Heart left ventricle (tissue), 16 donors: ENCODE data around the gene MYEF2. TPM values are rescaled to one million over a fixed set of nuclear protein-coding genes. Genes with fewer than 3 reads are reported as not detected.

Experiments used
- ATAC-seq, 4 donors: fragments of 200-7000 bp; cut with Tn5 transposase; one replicate each; pipeline ENCODE4 v1.9.1; 2020 to 2022; ENCODE audit warnings: moderate library complexity in 4 of 4, mild to moderate bottlenecking in 3 of 4, moderate number of reproducible peaks in 1 of 4
- DNase-seq, 5 donors: peaks; one replicate each; pipeline ENCODE4 v3.0.0-alpha.2; 2020
- H3K27ac ChIP-seq, 12 donors: fragments of 200-600 bp; sonication (generic) in 4 of 12; one replicate each; pipeline versions ENCODE4 v1.5.0 to v1.8.0; 2016 to 2022; ENCODE audit warnings: mild to moderate bottlenecking in 2 of 12
- H3K27me3 ChIP-seq, 9 donors: fragments of 200-600 bp; sonication (generic) in 2 of 9; one replicate each; pipeline versions ENCODE4 v1.5.1 to v1.8.0; 2016 to 2022; ENCODE audit warnings: mild to moderate bottlenecking in 3 of 9
- H3K36me3 ChIP-seq, 9 donors: fragments of 200-600 bp; sonication (generic) in 2 of 9; one replicate each; pipeline versions ENCODE4 v1.5.0 to v1.8.0; 2018 to 2022; ENCODE audit warnings: mild to moderate bottlenecking in 2 of 9
- H3K4me1 ChIP-seq, 12 donors: fragments of 200-600 bp; sonication (generic) in 4 of 12; one replicate each; pipeline versions ENCODE4 v1.5.0 to v1.8.0; 2016 to 2022; ENCODE audit warnings: mild to moderate bottlenecking in 3 of 12
- H3K4me3 ChIP-seq, 12 donors: fragments of 200-600 bp; sonication (generic) in 4 of 12; one replicate each; pipeline versions ENCODE4 v1.5.0 to v1.8.0; 2017 to 2022; ENCODE audit warnings: mild to moderate bottlenecking in 9 of 12, moderate library complexity in 4 of 12
- H3K9me3 ChIP-seq, 12 donors: fragments of 200-600 bp; sonication (generic) in 4 of 12; one replicate each; pipeline versions ENCODE4 v1.5.0 to v1.8.0; 2016 to 2022; ENCODE audit warnings: mild to moderate bottlenecking in 1 of 12
- CTCF ChIP-seq, 12 donors: fragments of 200-600 bp; sonication (generic) in 4 of 12; IDR thresholded peaks; one replicate each; pipeline versions ENCODE4 v1.5.0 to v1.8.0; 2018 to 2022; ENCODE audit warnings: antibody characterized with exemption in 12 of 12, mild to moderate bottlenecking in 5 of 12
- POLR2A ChIP-seq, 2 donors: fragments of 450-650 bp; IDR thresholded peaks; one replicate each; pipeline ENCODE4 v1.6.1; 2017; ENCODE audit warnings: antibody characterized with exemption in 2 of 2, mild to moderate bottlenecking in 2 of 2, moderate library complexity in 2 of 2
- WGBS, 4 donors: extraction: QIAGEN DNeasy Blood & Tissue Kit in 2 of 4; methylation state at CpG; one replicate each; pipeline versions ENCODE4 v1.1.5 to v1.1.7; 2013 to 2018; 5-methylcytosine and 5-hydroxymethylcytosine counted together
- intact Hi-C, 10 donors: fragments of 100-400 bp; cut with DNase I; formaldehyde crosslinking; loops; one replicate each; pipeline versions ENCODE4 v1.11.1 to v1.14.2; 2022
- polyA plus RNA-seq, 2 donors: library from polyadenylated mRNA; stranded (reverse); fragments of 200-250 nt; gene quantifications; one replicate each; pipeline ENCODE4 v1.2.3, GENCODE V29; 2013
- total RNA-seq, 9 donors: library from RNA; depleted of rRNA in 2 of 9; stranded (reverse); fragments of >200 nt in 2 of 9; fragmentation: NEBNext Ultra II Directional in 3 of 9; extraction: Animal tissue kit (Norgen Biotek cat#: 25700) in 3 of 9; gene quantifications; one replicate each; pipeline versions ENCODE4 v1.1.0 to v1.2.4, GENCODE V29; 2016 to 2023
- donor health status: ischemic (EF 13 %, LVEDD 7.1; RV severe dilation, severe dysfunction).
- donor health status: healthy with polysubstance abuse.
- donor health status: DM: no; HTN: yes; CAD: no.
- donor health status: DM: no; HTN: no; CAD: no.
- donor health status: ischemic (EF 25% LVEDD 6.9; RV normal size, moderate dysfunction).
- donor health status: ischemic (EF 25% LVEDD 5.7; RV mildly dilated, moderate dysfunction).
- donor health status: healthy.
- donor health status: DM: yes; HTN: yes; CAD: no.
- donor health status: ischemic (EF 35%, LVEDD 5.7; RV mildly dilated, moderate dysfunction).
- donor health status: nonischemic (EF 11% LVEDD 7.7; RV severe dilation, severe dysfunction).
- donor health status: DM: yes; HTN: yes; CAD: no.
- donor health status: PGD.
- donor health status: ischemic (EF 29% LVEDD 5.4; RV normal size, mild dysfunction).
- donor health status: nonischemic (EF 23%, LVEDD 6.1; RV moderate dilation, normal function).

MYEF2 gene
- total and polyA plus RNA-seq, 11 donors, result 5.5 to 17.3 (median 11.4) TPM

GRCh38 chr15:48103647-48104046 lies 74.4 kb downstream of the MYEF2 start:
- no peak overlapping the region for H3K4me3 ChIP-seq
- H3K27ac ChIP-seq, result no peak overlapping the region
- peaks cover 0 to 47% (median 7%) of the 10 kb centered on the region in 9 donors for H3K27me3 ChIP-seq
- no peaks in the 10 kb centered on the region for H3K36me3 ChIP-seq
- TF ChIP-seq CTCF (IDR thresholded peaks at IDR 0.05), result no peak
- TF ChIP-seq POLR2A (IDR thresholded peaks at IDR 0.05), result no peak
- H3K4me1 ChIP-seq, result no peaks in the 10 kb centered on the region
- ATAC-seq (no peak), DNase-seq (no peak)
- intact Hi-C loops, result loop anchor here in 1 of 10 donors (10.0 kb wide), 1 partner anchor 181 kb away; no protein-coding TSS in a partner anchor
- 64 to 72% (median 70%) methylated on average over 5 of the region's 5 CpGs for WGBS, 4 donors
- H3K9me3 ChIP-seq, result no peaks in the 10 kb centered on the region

GRCh38 chr15:48102167-48102566 lies 75.9 kb downstream of the MYEF2 start:
- DNase-seq (no peak), ATAC-seq (no peak)
- WGBS, 4 donors, result 76 to 88% (median 84%) methylated on average over 6 of the region's 6 CpGs
- no peak overlapping the region for H3K27ac ChIP-seq
- H3K27me3 ChIP-seq, result peaks cover 0 to 41% (median 7%) of the 10 kb centered on the region in 9 donors
- H3K9me3 ChIP-seq, result no peaks in the 10 kb centered on the region
- H3K4me3 ChIP-seq, result no peak overlapping the region
- H3K36me3 ChIP-seq, result no peaks in the 10 kb centered on the region
- intact Hi-C loops, result loop anchor here in 1 of 10 donors (10.0 kb wide), 1 partner anchor 183 kb away; no protein-coding TSS in a partner anchor
- H3K4me1 ChIP-seq, result no peaks in the 10 kb centered on the region
- TF ChIP-seq POLR2A (IDR thresholded peaks at IDR 0.05), result no peak
- TF ChIP-seq CTCF (IDR thresholded peaks at IDR 0.05), result no peak

- WGBS, 4 donors, result 72 to 78% (median 73%) methylated on average over 6 of the region's 6 CpGs
Observed at GRCh38 chr15:48101376-48101961, 76.6 kb downstream of the MYEF2 start.

GRCh38 chr15:48097264-48097663 lies 80.8 kb downstream of the MYEF2 start:
- Histone ChIP-seq H3K9me3 (no peaks in the 10 kb centered on the region), H3K27ac (no peak overlapping the region), H3K4me1 (no peaks in the 10 kb centered on the region), H3K36me3 (no peaks in the 10 kb centered on the region), H3K4me3 (no peak overlapping the region), H3K27me3 (peaks cover 0 to 13% (median 0%) of the 10 kb centered on the region in 9 donors)
- no peak for ATAC-seq
- 74 to 78% (median 77%) methylated on average over 2 of the region's 2 CpGs for WGBS, 4 donors
- TF ChIP-seq CTCF (IDR thresholded peaks at IDR 0.05) (no peak), POLR2A (IDR thresholded peaks at IDR 0.05) (no peak)
- intact Hi-C loops, result loop anchor here in 1 of 10 donors (10.0 kb wide), 1 partner anchor 902 kb away; no protein-coding TSS in a partner anchor
- DNase-seq, result no peak

More at GRCh38 chr15:48101376-48101961, 76.6 kb downstream of the MYEF2 start:
- no peak for TF ChIP-seq CTCF (IDR thresholded peaks at IDR 0.05)
- ATAC-seq (no peak), DNase-seq (no peak)
- Histone ChIP-seq H3K4me1 (no peaks in the 10 kb centered on the region), H3K27ac (no peak overlapping the region), H3K27me3 (peaks cover 0 to 34% (median 7%) of the 10 kb centered on the region in 9 donors), H3K4me3 (no peak overlapping the region), H3K9me3 (no peaks in the 10 kb centered on the region), H3K36me3 (no peaks in the 10 kb centered on the region)
- intact Hi-C loops, result loop anchor here in 1 of 10 donors (10.0 kb wide), 1 partner anchor 183 kb away; no protein-coding TSS in a partner anchor
